Effector CD4-positive, alpha-beta T cell (primary cell): ENCODE data around the gene BRD3OS.

Source experiments
- DNase-seq: peaks from one replicate; pipeline ENCODE4 v3.0.0-alpha.2; 2020

BRD3OS gene

GRCh38 chr9:134035041-134036039 lies 10.1 kb downstream of the BRD3OS start:
- DNase-seq, result no peak

- DNase-seq, result no peak
Measured at GRCh38 chr9:134036130-134036529, 10.8 kb downstream of the BRD3OS start.

- DNase-seq, result no peak
Measured at GRCh38 chr9:134037641-134038040, 12.4 kb downstream of the BRD3OS start.

GRCh38 chr9:134039386-134040175 lies 14.3 kb downstream of the BRD3OS start:
- no peak for DNase-seq

GRCh38 chr9:134040176-134040565 lies 14.9 kb downstream of the BRD3OS start:
- no peak for DNase-seq

- no peak for DNase-seq
Measured at GRCh38 chr9:134040781-134041648, 15.7 kb downstream of the BRD3OS start.

GRCh38 chr9:134041649-134041962 lies 16.3 kb downstream of the BRD3OS start:
- DNase-seq, result no peak

GRCh38 chr9:134043531-134043988 lies 18.3 kb downstream of the BRD3OS start:
- no peak for DNase-seq

GRCh38 chr9:134044944-134045343 lies 19.7 kb downstream of the BRD3OS start:
- DNase-seq, result no peak

GRCh38 chr9:134045841-134046544 lies 20.7 kb downstream of the BRD3OS start:
- DNase-seq, result no peak

- DNase-seq, result no peak
Measured at GRCh38 chr9:134046894-134047681, 21.8 kb downstream of the BRD3OS start.

GRCh38 chr9:134047868-134048581 lies 22.7 kb downstream of the BRD3OS start:
- DNase-seq, result no peak

- no peak for DNase-seq
Measured at GRCh38 chr9:134048582-134048968, 23.3 kb downstream of the BRD3OS start.

GRCh38 chr9:134049236-134049635 lies 24.0 kb downstream of the BRD3OS start:
- no peak for DNase-seq

- no peak for DNase-seq
Measured at GRCh38 chr9:134049772-134050588, 24.7 kb downstream of the BRD3OS start.

GRCh38 chr9:134050726-134051125 lies 25.4 kb downstream of the BRD3OS start:
- no peak for DNase-seq

- DNase-seq, result no peak
Measured at GRCh38 chr9:134051319-134051718, 26.0 kb downstream of the BRD3OS start.

GRCh38 chr9:134052491-134052890 lies 27.2 kb downstream of the BRD3OS start:
- no peak for DNase-seq

GRCh38 chr9:134052941-134053340 lies 27.7 kb downstream of the BRD3OS start:
- no peak for DNase-seq

GRCh38 chr9:134053401-134053871 lies 28.2 kb downstream of the BRD3OS start:
- DNase-seq, result no peak
